ENCODE data around the gene NEURL2. TPM values are rescaled to one million over a fixed set of nuclear protein-coding genes. Genes with fewer than 3 reads are reported as not detected.

Gene NEURL2
- total and polyA plus RNA-seq, 8 donors = 1.6 to 5.3 (median 2.9) TPM

DNA sequence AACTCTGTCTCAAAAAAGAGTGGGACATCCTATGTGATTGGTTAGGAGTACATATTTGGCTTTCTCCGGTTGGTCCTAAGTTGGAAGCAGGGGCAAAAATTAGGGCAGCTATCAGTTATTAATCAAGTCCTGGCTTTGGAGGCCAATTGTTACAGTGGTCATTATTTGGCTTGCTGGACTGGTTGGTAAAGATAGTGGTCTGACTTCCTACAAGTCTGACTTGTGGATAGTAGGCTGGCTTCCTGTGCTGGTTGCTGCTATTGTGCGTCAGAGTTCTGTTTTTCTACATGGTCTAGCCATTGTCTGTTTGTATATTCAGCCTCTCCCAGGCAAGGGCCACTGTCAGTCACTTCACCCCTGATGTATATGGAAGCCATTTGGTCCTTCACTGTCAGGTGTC lies 40.8 kb downstream of the NEURL2 start:
- DNase-seq (no peak), ATAC-seq (no peak), FAIRE-seq (no peak)
- no peaks in the 10 kb centered on the region for H3K9me3 ChIP-seq
- 96 to 97% methylated on average over 2 of the region's 2 CpGs for WGBS, 2 donors
- H3K4me3 ChIP-seq = no peak overlapping the region
- H3K27ac ChIP-seq = no peak overlapping the region
- H3K36me3 ChIP-seq = peaks cover 0 to 15% (median 3%) of the 10 kb centered on the region in 3 donors
- no peaks in the 10 kb centered on the region for H3K27me3 ChIP-seq
- intact Hi-C loops (cut with DNase I) = no loop called here
- TF ChIP-seq CTCF (IDR thresholded peaks at IDR 0.05) = no peak
- peaks cover 0 to 3% (median under 1%) of the 10 kb centered on the region in 3 donors for H3K4me1 ChIP-seq

GRCh38 chr20:45848969-45849582 lies 41.9 kb downstream of the NEURL2 start:
- no peak for TF ChIP-seq CTCF (IDR thresholded peaks at IDR 0.05)
- intact Hi-C loops (cut with DNase I) = no loop called here
- H3K9me3 ChIP-seq = no peaks in the 10 kb centered on the region
- H3K36me3 ChIP-seq = peaks cover 0 to 22% (median 3%) of the 10 kb centered on the region in 3 donors
- FAIRE-seq = no peak
- WGBS, 2 donors = 92% methylated on average over 8 of the region's 8 CpGs
- DNase-seq = no peak
- ATAC-seq = no peak
- no peak overlapping the region for H3K4me3 ChIP-seq
- no peak overlapping the region for H3K27ac ChIP-seq
- no peaks in the 10 kb centered on the region for H3K27me3 ChIP-seq
- H3K4me1 ChIP-seq = no peaks in the 10 kb centered on the region

GRCh38 chr20:45848421-45848820 lies 42.6 kb downstream of the NEURL2 start:
- intact Hi-C loops (cut with DNase I) = no loop called here
- H3K36me3 ChIP-seq = peaks cover 0 to 29% (median 10%) of the 10 kb centered on the region in 3 donors
- no peak overlapping the region for H3K27ac ChIP-seq
- no peak for TF ChIP-seq CTCF (IDR thresholded peaks at IDR 0.05)
- FAIRE-seq (no peak), DNase-seq (no peak), ATAC-seq (no peak)
- no peaks in the 10 kb centered on the region for H3K9me3 ChIP-seq
- H3K27me3 ChIP-seq = no peaks in the 10 kb centered on the region
- H3K4me1 ChIP-seq = no peaks in the 10 kb centered on the region
- H3K4me3 ChIP-seq = no peak overlapping the region
- WGBS, 2 donors = 92 to 96% methylated on average over 8 of the region's 8 CpGs

GRCh38 chr20:45845452-45845851 lies 45.6 kb downstream of the NEURL2 start:
- no peak for TF ChIP-seq CTCF (IDR thresholded peaks at IDR 0.05)
- ATAC-seq (no peak), DNase-seq (no peak), FAIRE-seq (no peak)
- peaks cover 0 to 50% (median 11%) of the 10 kb centered on the region in 3 donors for H3K36me3 ChIP-seq
- H3K27ac ChIP-seq = no peak overlapping the region
- H3K9me3 ChIP-seq = no peaks in the 10 kb centered on the region
- no peaks in the 10 kb centered on the region for H3K27me3 ChIP-seq
- no peak overlapping the region for H3K4me3 ChIP-seq
- intact Hi-C loops (cut with DNase I) = no loop called here
- no peaks in the 10 kb centered on the region for H3K4me1 ChIP-seq

DNA sequence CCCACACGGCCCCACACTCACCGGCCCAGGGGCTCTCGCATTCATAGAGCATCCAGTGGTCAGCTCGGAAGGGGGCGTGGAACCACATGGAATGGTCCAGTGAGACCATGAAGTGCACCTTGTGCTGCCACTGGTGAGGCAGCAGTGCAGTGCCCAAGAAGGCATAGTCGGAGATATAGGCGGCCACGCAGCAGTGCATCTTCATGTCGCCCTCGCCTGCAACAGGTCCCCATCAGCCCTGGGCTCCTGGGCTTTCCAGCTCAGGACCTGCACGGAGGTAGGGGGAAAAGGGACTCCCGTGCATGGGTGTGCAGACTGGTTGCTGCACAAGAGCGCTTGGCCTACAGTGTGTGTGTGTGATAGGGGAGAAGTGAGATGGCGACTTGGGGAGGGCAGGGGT lies 47.5 kb downstream of the NEURL2 start:
- Histone ChIP-seq H3K27ac (no peak overlapping the region), H3K9me3 (no peaks in the 10 kb centered on the region), H3K4me1 (no peaks in the 10 kb centered on the region), H3K27me3 (no peaks in the 10 kb centered on the region), H3K4me3 (no peak overlapping the region), H3K36me3 (peaks cover 0 to 50% (median 11%) of the 10 kb centered on the region in 3 donors)
- ATAC-seq (no peak), FAIRE-seq (no peak), DNase-seq (no peak)
- 89 to 90% methylated on average over 14 of the region's 14 CpGs for WGBS, 2 donors
- intact Hi-C loops (cut with DNase I) = no loop called here
- TF ChIP-seq CTCF (IDR thresholded peaks at IDR 0.05) = no peak

Data from pancreas (tissue), 10 donors.